ENCODE measurements around the gene KCNMA1. TPM values are rescaled to one million over a fixed set of nuclear protein-coding genes. Genes with fewer than 3 reads are reported as not detected.

Gene KCNMA1
- total RNA-seq, 2 donors from 2014 or later, result 29.1 to 37.9 TPM

DNA sequence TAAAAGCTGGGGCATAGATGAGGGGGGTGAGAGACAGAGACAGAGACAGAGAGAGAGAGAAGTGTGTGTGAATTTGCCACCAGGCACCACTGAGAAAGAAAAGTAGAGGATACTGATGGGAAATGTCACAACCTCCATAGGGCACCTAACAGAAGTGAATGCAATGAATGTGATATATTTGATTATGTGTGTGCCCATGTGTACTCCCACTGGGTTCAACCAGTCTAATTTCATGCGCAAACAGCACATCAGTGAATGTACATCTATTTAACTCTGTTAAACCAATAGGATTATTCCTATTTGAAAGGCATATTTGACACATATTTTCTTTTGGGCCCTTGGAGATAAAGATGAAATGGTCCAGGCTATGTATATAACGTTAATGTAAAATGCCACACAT lies 241.3 kb downstream of the KCNMA1 start:
- WGBS, result 94% methylated on average over 2 of the region's 2 CpGs
- H3K36me3 ChIP-seq, result no peaks in the 10 kb centered on the region
- H3K27me3 ChIP-seq (replicated peaks; ENCODE audit: insufficient read depth), result no peaks in the 10 kb centered on the region
- no peaks in the 10 kb centered on the region for H3K4me1 ChIP-seq (replicated peaks)
- no peaks in the 10 kb centered on the region for H3K9me3 ChIP-seq
- no peak for TF ChIP-seq POLR2A (IDR thresholded peaks at IDR 0.05)
- no peak for TF ChIP-seq POLR2AphosphoS5 (IDR thresholded peaks at IDR 0.05)
- TF ChIP-seq, protein P1, sequence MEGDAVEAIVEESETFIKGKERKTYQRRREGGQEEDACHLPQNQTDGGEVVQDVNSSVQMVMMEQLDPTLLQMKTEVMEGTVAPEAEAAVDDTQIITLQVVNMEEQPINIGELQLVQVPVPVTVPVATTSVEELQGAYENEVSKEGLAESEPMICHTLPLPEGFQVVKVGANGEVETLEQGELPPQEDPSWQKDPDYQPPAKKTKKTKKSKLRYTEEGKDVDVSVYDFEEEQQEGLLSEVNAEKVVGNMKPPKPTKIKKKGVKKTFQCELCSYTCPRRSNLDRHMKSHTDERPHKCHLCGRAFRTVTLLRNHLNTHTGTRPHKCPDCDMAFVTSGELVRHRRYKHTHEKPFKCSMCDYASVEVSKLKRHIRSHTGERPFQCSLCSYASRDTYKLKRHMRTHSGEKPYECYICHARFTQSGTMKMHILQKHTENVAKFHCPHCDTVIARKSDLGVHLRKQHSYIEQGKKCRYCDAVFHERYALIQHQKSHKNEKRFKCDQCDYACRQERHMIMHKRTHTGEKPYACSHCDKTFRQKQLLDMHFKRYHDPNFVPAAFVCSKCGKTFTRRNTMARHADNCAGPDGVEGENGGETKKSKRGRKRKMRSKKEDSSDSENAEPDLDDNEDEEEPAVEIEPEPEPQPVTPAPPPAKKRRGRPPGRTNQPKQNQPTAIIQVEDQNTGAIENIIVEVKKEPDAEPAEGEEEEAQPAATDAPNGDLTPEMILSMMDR (IDR thresholded peaks at IDR 0.05), result no peak
- no peak overlapping the region for H3K27ac ChIP-seq
- no peak for DNase-seq (ENCODE audit: low spot score)
- H3K4me3 ChIP-seq, result no peak overlapping the region
- intact Hi-C loops (cut with DNase I), result no loop called here

DNA sequence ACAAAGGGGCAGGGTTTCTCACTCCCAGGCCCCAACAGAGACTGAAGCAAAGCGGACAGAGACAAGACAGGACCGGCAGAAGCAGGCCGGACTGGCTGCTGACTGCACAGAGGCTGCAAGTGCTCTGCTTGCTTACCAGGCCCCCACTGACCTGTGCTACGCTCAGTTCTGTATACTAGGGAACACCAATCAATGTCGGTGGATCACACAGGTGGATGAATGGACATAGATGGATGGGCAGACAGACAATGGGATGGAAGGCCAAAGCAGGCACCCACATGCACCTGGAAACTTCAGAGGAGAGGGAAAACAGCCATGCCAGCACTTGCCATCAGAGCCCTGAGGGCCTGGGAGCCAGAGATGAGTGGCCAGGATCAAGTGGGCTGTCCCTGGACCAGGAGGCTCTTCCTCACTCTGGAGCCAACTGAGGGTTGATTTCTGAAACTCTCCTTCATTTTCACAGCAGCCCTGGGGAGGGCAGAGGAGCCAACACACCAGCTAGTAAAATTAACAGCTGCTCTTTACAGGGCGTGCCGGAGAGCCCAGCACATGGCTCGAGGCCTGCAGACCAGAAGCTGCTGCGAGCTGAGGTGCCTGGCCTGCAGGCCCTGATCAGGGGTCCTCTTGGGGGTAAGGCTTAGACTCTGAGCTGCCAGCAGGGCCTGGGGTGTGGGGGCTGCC lies 243.6 kb downstream of the KCNMA1 start:
- H3K4me3 ChIP-seq, result no peak overlapping the region
- intact Hi-C loops (cut with DNase I), result loop anchor here (2.0 to 5.0 kb wide), 4 partner anchors 98 to 243 kb away; partner anchors contain the start of gene KCNMA1
- no peaks in the 10 kb centered on the region for H3K27me3 ChIP-seq (replicated peaks; ENCODE audit: insufficient read depth)
- no peaks in the 10 kb centered on the region for H3K4me1 ChIP-seq (replicated peaks)
- no peaks in the 10 kb centered on the region for H3K36me3 ChIP-seq
- DNase-seq (ENCODE audit: low spot score), result no peak
- H3K9me3 ChIP-seq, result no peaks in the 10 kb centered on the region
- TF ChIP-seq POLR2AphosphoS5 (IDR thresholded peaks at IDR 0.05) (no peak), POLR2A (IDR thresholded peaks at IDR 0.05) (no peak)
- TF ChIP-seq, protein P1 (IDR thresholded peaks at IDR 0.05), result no peak
- WGBS, result 47% methylated on average over 9 of the region's 9 CpGs
- peak overlapping the region in 1 of 2 donors; percentile 28 for H3K27ac ChIP-seq

DNA sequence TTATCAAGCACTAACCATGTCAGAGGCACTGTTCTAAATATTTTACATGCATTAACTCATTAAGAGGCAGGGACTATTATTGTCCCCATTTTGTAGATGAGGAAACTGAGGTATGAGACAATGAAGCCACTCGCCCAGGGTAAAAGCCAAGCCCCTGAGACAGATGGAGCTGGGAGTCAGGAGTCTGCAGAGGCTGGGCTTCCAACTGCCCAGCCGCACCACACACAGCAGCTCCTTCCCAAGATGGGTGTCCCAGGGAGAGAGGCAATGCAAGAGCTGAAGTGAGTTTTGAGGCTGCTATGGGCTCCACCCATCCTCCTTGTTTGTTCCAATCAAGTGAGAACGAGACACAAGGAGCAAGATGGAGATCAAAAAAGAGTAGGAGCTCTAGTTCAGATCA lies 244.2 kb downstream of the KCNMA1 start:
- intact Hi-C loops (cut with DNase I), result loop anchor here (2.0 to 5.0 kb wide), 4 partner anchors 99 to 244 kb away; partner anchors contain the start of gene KCNMA1

DNA sequence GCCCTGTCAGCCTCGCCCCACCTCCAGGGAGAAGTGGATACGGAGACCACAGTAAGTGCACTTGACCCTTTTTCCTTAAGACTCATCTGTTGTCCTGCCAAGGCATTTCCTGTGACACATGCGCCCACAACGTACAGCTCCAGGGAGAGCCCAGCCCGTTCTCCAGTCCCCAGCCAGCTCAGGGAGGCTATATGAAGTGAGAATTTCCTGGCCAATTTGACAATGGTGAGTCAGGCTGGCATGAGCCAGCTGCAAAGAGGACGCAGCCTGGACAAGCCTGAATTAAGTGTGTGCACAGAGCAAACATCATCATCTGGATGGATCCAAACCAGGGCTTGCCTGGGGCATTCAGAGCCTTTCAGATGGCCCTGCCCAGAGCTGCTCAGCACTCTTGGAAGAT lies 244.8 kb downstream of the KCNMA1 start:
- no peaks in the 10 kb centered on the region for H3K36me3 ChIP-seq
- H3K4me3 ChIP-seq, result no peak overlapping the region
- H3K4me1 ChIP-seq (replicated peaks), result no peaks in the 10 kb centered on the region
- DNase-seq (ENCODE audit: low spot score), result peak; percentile 40
- TF ChIP-seq POLR2AphosphoS5 (IDR thresholded peaks at IDR 0.05) (peak; percentile 39), POLR2A (IDR thresholded peaks at IDR 0.05) (no peak)
- intact Hi-C loops (cut with DNase I), result loop anchor here (2.0 to 5.0 kb wide), 4 partner anchors 99 to 244 kb away; partner anchors contain the start of gene KCNMA1
- peak overlapping the region; percentile 38 to 54 for H3K27ac ChIP-seq
- H3K9me3 ChIP-seq, result no peaks in the 10 kb centered on the region
- WGBS, result 37% methylated on average over 6 of the region's 6 CpGs
- H3K27me3 ChIP-seq (replicated peaks; ENCODE audit: insufficient read depth), result no peaks in the 10 kb centered on the region

More for the DNA sequence above, 244.2 kb downstream of the KCNMA1 start:
- DNase-seq (ENCODE audit: low spot score), result no peak
- H3K27ac ChIP-seq, result peak overlapping the region in 1 of 2 donors; percentile 28
- H3K9me3 ChIP-seq, result no peaks in the 10 kb centered on the region
- no peaks in the 10 kb centered on the region for H3K36me3 ChIP-seq
- TF ChIP-seq POLR2AphosphoS5 (IDR thresholded peaks at IDR 0.05), result no peak
- TF ChIP-seq, protein P1 (IDR thresholded peaks at IDR 0.05), result no peak
- TF ChIP-seq POLR2A (IDR thresholded peaks at IDR 0.05), result no peak
- no peaks in the 10 kb centered on the region for H3K4me1 ChIP-seq (replicated peaks)
- H3K27me3 ChIP-seq (replicated peaks; ENCODE audit: insufficient read depth), result no peaks in the 10 kb centered on the region
- H3K4me3 ChIP-seq, result no peak overlapping the region
- 70% methylated on average over 3 of the region's 3 CpGs for WGBS

DNA sequence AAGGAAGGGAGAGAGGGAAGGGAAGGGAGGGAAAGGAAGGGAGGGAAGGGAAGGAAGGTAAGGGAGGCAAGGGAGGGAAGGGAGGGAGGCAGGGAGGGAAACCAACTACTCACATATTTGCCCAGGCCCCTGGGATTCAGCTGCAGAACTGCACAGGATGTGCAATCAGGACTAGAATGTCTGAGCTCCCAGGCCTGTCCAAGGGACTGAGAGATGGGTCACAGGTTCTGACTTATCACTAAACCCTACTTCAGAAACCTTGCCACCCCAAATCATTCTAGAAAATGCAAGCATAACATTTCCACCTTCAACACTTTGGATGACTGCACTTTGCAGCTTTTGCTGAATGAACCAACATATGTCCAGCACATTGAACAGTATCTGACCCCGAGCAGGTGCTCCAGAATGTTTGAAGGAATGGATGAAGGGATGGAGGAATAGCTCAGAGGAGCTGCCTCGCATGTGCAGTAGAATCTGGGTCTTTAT lies 245.3 kb downstream of the KCNMA1 start:
- Histone ChIP-seq H3K9me3 (no peaks in the 10 kb centered on the region), H3K4me3 (no peak overlapping the region), H3K27me3 (replicated peaks; ENCODE audit: insufficient read depth) (no peaks in the 10 kb centered on the region), H3K36me3 (no peaks in the 10 kb centered on the region), H3K4me1 (replicated peaks) (no peaks in the 10 kb centered on the region), H3K27ac (peak overlapping the region; percentile 38 to 54)
- intact Hi-C loops (cut with DNase I), result loop anchor here (2.0 to 5.0 kb wide), 4 partner anchors 100 to 245 kb away; partner anchors contain the start of gene KCNMA1
- TF ChIP-seq, protein P1 (IDR thresholded peaks at IDR 0.05), result no peak
- TF ChIP-seq POLR2AphosphoS5 (IDR thresholded peaks at IDR 0.05), result no peak
- no peak for TF ChIP-seq POLR2A (IDR thresholded peaks at IDR 0.05)
- DNase-seq (ENCODE audit: low spot score), result no peak
- 93% methylated on average over 2 of the region's 2 CpGs for WGBS
